Skeletal muscle tissue (tissue), 4 donors: ENCODE data around the gene GRID2. TPM values are rescaled to one million over a fixed set of nuclear protein-coding genes. Genes with fewer than 3 reads are reported as not detected.

Source experiments
- H3K27ac ChIP-seq: one replicate; pipeline ENCODE4 v1.7.0; 2013; ENCODE audit warnings: mild to moderate bottlenecking, low read depth, low read length, inconsistent platforms
- H3K27me3 ChIP-seq, 3 donors: one replicate each; pipeline ENCODE4 v1.7.0; 2013; ENCODE audit warnings: low read length in 3 of 3; ENCODE audit not compliant: control insufficient read depth in 3 of 3, insufficient read depth in 3 of 3
- H3K36me3 ChIP-seq, 3 donors: one replicate each; pipeline ENCODE4 v1.7.0; 2013; ENCODE audit warnings: low read length in 3 of 3; ENCODE audit not compliant: control insufficient read depth in 3 of 3, insufficient read depth in 3 of 3
- H3K4me1 ChIP-seq, 3 donors: one replicate each; pipeline ENCODE4 v1.7.0; 2013; ENCODE audit warnings: low read length in 3 of 3, mild to moderate bottlenecking in 3 of 3; ENCODE audit not compliant: control insufficient read depth in 3 of 3, insufficient read depth in 3 of 3
- H3K4me3 ChIP-seq, 3 donors: one replicate each; pipeline ENCODE4 v1.7.0; 2013; ENCODE audit warnings: low read length in 3 of 3
- H3K9ac ChIP-seq, 3 donors: one replicate each; pipeline ENCODE4 v1.7.0; 2013; ENCODE audit warnings: low read length in 3 of 3, mild to moderate bottlenecking in 3 of 3, moderate library complexity in 2 of 3, low read depth in 1 of 3
- H3K9me3 ChIP-seq, 3 donors: one replicate each; pipeline ENCODE4 v1.7.0; 2013; ENCODE audit warnings: low read length in 3 of 3; ENCODE audit not compliant: control insufficient read depth in 3 of 3
- total RNA-seq: library from RNA; depleted of rRNA; stranded (reverse); fragments of >200 nt; gene quantifications from one replicate; pipeline ENCODE4 v1.2.3, GENCODE V29; 2014
- donor health status: Osteomylitis.

The GRID2 gene
- total RNA-seq, 1 donor from 2014 or later, result 1.6 TPM

GRCh38 chr4:93646233-93646930 lies 1342.6 kb downstream of the GRID2 start:
- Histone ChIP-seq H3K27me3 (no peaks in the 10 kb centered on the region), H3K9me3 (no peaks in the 10 kb centered on the region), H3K4me1 (no peaks in the 10 kb centered on the region), H3K36me3 (no peaks in the 10 kb centered on the region), H3K9ac (no peak overlapping the region), H3K4me3 (no peak overlapping the region), H3K27ac (no peak overlapping the region)

DNA sequence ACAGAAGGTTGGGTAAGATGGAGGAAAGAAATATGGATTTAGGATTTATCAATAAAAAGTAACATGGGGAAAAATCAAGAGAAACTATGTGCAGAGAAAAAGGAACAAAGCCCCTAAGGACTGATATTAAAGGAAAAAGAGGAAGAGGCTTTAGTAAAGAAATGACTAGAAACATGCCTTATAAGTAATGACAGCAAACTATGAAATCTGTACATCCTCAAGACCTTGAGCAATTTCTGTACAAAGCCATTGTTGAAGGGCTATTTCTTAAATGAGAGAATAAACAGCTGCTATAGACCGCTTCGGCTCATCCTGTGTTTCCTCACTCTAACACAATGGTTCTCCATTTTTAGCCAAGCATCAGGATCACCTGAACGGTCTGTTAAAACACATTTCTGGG lies 1344.5 kb downstream of the GRID2 start:
- H3K9ac ChIP-seq, result no peak overlapping the region
- no peak overlapping the region for H3K4me3 ChIP-seq
- no peaks in the 10 kb centered on the region for H3K9me3 ChIP-seq
- H3K27ac ChIP-seq, result no peak overlapping the region
- no peaks in the 10 kb centered on the region for H3K36me3 ChIP-seq
- no peaks in the 10 kb centered on the region for H3K4me1 ChIP-seq
- no peaks in the 10 kb centered on the region for H3K27me3 ChIP-seq

- Histone ChIP-seq H3K36me3 (no peaks in the 10 kb centered on the region), H3K27ac (no peak overlapping the region), H3K27me3 (no peaks in the 10 kb centered on the region), H3K4me1 (no peaks in the 10 kb centered on the region), H3K9me3 (no peaks in the 10 kb centered on the region), H3K9ac (no peak overlapping the region), H3K4me3 (no peak overlapping the region)
These were observed 1346.1 kb downstream of the GRID2 start for GRCh38 chr4:93649828-93650227.

- Histone ChIP-seq H3K9me3 (no peaks in the 10 kb centered on the region), H3K27ac (no peak overlapping the region), H3K4me3 (no peak overlapping the region), H3K4me1 (no peaks in the 10 kb centered on the region), H3K9ac (no peak overlapping the region), H3K27me3 (no peaks in the 10 kb centered on the region), H3K36me3 (no peaks in the 10 kb centered on the region)
These were observed 1350.4 kb downstream of the GRID2 start for GRCh38 chr4:93654211-93654610.

- Histone ChIP-seq H3K4me1 (no peaks in the 10 kb centered on the region), H3K9me3 (no peaks in the 10 kb centered on the region), H3K27me3 (no peaks in the 10 kb centered on the region), H3K4me3 (no peak overlapping the region), H3K9ac (no peak overlapping the region), H3K36me3 (no peaks in the 10 kb centered on the region), H3K27ac (no peak overlapping the region)
These were observed 1353.8 kb downstream of the GRID2 start for GRCh38 chr4:93657527-93657926.

GRCh38 chr4:93658443-93658842 lies 1354.7 kb downstream of the GRID2 start:
- Histone ChIP-seq H3K27ac (no peak overlapping the region), H3K9ac (no peak overlapping the region), H3K4me1 (no peaks in the 10 kb centered on the region), H3K27me3 (no peaks in the 10 kb centered on the region), H3K36me3 (no peaks in the 10 kb centered on the region), H3K4me3 (no peak overlapping the region), H3K9me3 (no peaks in the 10 kb centered on the region)

DNA sequence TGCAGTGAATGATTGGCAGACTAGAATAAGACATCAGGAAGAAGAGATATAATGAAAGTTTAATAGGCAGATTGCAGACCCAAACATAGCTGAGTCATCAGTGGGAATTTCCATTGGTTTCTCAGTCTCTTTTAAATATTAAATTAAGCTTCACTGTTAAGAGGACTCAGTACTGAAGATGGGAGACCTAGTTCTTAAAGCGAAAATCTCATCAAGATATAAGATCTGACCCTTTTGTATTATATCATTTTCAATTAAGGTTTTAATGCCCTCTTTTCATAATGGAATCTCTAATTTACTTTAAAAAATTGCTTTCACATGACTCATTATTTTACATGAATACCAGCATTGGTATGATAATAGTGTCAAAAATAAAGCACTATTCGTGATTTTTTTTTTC lies 1355.9 kb downstream of the GRID2 start:
- H3K9ac ChIP-seq, result no peak overlapping the region
- no peaks in the 10 kb centered on the region for H3K27me3 ChIP-seq
- no peaks in the 10 kb centered on the region for H3K4me1 ChIP-seq
- H3K27ac ChIP-seq, result no peak overlapping the region
- no peaks in the 10 kb centered on the region for H3K36me3 ChIP-seq
- H3K9me3 ChIP-seq, result no peaks in the 10 kb centered on the region
- H3K4me3 ChIP-seq, result no peak overlapping the region

GRCh38 chr4:93660036-93660435 lies 1356.3 kb downstream of the GRID2 start:
- H3K4me1 ChIP-seq, result no peaks in the 10 kb centered on the region
- H3K9ac ChIP-seq, result no peak overlapping the region
- no peaks in the 10 kb centered on the region for H3K9me3 ChIP-seq

GRCh38 chr4:93670434-93670833 lies 1366.7 kb downstream of the GRID2 start:
- no peak overlapping the region for H3K4me3 ChIP-seq
- no peaks in the 10 kb centered on the region for H3K4me1 ChIP-seq
- no peaks in the 10 kb centered on the region for H3K9me3 ChIP-seq
- H3K27me3 ChIP-seq, result no peaks in the 10 kb centered on the region
- H3K27ac ChIP-seq, result no peak overlapping the region
- no peak overlapping the region for H3K9ac ChIP-seq
- H3K36me3 ChIP-seq, result no peaks in the 10 kb centered on the region

More at GRCh38 chr4:93660036-93660435, 1356.3 kb downstream of the GRID2 start:
- Histone ChIP-seq H3K27ac (no peak overlapping the region), H3K36me3 (no peaks in the 10 kb centered on the region), H3K27me3 (no peaks in the 10 kb centered on the region), H3K4me3 (no peak overlapping the region)

DNA sequence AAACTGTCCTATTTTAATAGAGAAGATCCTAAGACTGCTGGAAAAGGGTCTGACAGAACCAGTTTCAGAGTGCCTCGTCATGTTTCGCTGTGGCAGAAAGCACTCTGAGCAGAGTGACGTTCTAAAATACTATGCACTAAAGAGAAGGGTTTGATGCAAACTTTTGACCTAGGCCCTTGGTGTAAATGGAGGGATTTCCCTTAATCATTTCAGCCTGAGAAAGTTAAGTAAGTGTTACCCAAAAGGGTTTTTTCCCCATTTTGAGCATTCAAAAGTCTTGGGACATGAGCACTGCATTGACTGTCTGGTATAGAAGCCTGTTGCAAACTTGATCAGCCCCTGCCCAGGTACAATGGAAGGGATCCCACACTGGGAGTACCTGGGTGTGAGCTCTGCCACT lies 1367.3 kb downstream of the GRID2 start:
- Histone ChIP-seq H3K27ac (no peak overlapping the region), H3K27me3 (no peaks in the 10 kb centered on the region), H3K9me3 (no peaks in the 10 kb centered on the region), H3K4me3 (no peak overlapping the region), H3K9ac (no peak overlapping the region), H3K4me1 (no peaks in the 10 kb centered on the region), H3K36me3 (no peaks in the 10 kb centered on the region)
